ENCODE results near the gene SYT7.
"Not testable (repeated sequence)": the region's sequence is repeated elsewhere in the genome, so short reads cannot be mapped to it uniquely, and the experiment has no call there.

SYT7 gene

DNA sequence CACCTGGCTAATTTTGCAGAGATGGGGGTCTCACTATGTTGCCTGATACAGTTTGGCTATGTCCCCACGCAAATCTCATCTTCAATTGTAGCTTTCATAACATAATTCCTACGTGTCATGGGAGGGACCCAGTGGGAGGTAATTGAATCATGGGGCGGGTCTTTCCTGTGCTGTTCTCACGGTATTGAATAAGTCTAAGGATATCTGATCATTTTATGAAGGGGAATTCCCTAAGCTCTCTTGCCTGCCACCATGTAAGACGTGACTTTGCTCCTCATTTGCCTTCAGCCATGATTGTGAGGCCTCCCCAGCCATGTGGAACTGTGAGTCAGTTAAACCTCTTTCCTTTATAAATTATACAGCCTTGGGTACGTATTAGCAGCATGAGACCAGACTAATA lies 113.3 kb downstream of the SYT7 start:
- not testable (repeated sequence) for DNase-seq

Measured in NCI-H226 (cell line).